Occipital lobe (tissue), 2 donors: ENCODE data around the gene TESK1. TPM values are rescaled to one million over a fixed set of nuclear protein-coding genes. Genes with fewer than 3 reads are reported as not detected.
"Not testable (repeated sequence)": the region's sequence is repeated elsewhere in the genome, so short reads cannot be mapped to it uniquely, and the experiment has no call there.

Experiments used
- DNase-seq: peaks from one replicate; lab custom pipeline; 2025; lab: John Stamatoyannopoulos, UW
- total RNA-seq: library from RNA; depleted of rRNA; stranded (reverse); fragments of >200 nt; gene quantifications from one replicate; pipeline ENCODE4 v1.2.3, GENCODE V29; 2014

Gene TESK1
- total RNA-seq, 1 donor from 2014 or later: 11.7 TPM

DNA sequence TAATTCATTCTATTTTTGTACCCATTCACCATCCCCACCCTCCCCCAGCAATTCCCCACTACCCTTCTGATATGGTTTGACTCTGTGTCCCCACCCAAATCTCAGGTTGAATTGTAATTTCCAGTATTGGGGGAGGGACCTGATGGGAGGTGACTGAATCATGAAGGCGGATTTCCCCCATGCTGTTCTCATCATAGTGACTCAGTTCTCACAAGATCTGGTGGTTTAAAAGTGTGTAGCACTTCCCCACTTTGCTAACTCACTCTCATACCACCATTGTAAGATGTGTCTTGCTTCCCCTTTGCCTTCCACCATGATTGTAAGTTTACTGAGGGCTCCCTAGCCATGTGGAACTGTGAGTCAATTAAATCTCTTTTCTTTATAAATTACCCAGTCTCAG is 25.9 kb upstream of the TESK1 start:
- no peak for DNase-seq

DNA sequence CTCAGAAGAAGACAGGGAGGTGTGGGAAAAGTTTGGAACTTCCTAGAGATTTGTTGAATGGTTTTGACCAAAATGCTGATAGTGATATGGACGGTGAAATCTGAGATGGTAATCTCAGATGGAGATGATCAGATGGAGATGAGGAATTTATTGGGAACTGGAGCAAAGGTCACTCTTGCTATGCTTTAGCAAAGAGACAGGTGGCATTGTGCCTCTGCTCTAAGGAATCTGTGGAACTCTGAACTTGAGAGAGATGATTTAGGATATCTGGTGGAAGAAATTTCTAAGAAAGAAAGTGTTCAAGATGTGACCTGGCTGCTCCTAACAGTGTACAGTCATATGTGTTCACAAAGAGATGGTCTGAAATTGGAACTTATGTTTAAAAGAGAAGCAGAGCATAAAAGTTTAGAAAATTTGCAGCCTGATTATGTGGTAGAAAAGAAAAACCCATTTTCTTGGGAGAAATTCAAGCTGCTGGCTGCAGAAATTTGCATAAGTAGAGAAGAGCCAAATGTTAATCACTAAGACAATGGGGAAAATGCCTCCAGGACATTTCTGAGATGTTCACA is 25.3 kb upstream of the TESK1 start:
- not testable (repeated sequence) for DNase-seq

DNA sequence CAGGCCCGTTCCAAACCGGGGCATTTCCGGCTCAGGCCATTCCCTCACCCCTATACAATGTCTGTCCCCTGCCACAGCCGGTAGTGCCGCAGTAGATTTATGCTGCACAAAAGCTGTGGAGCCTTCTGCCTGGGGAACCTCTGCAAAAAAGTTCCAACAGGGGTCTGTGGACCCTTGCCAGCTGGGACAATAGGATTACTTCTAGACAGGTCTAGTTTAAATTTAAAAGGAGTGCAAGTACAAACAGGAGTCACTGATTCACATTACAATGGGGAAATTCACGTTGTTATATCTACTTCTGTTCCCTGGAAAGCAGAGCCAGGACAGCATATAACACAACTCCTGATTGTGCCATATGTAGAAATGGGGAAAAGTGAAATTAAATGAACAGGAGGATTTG is 21.5 kb upstream of the TESK1 start:
- DNase-seq: not testable (repeated sequence)

DNA sequence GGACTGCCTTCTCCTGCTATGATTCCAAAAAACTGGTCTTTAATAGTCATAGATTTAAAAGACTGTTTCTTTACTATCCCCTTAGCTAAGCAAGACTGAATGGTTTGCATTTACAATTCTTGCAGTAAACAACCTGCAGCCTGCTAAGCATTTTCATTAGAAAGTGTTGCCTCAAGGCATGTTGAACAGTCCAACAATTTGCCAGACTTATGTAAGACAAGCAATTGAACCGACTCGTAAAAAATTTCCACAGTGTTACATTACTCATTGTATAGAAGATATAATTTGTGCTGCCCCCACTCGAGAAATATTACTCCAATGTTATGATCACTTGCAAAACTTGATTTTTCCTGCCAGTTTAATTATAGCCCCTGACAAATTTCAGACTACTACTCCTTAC is 20.4 kb upstream of the TESK1 start:
- DNase-seq: not testable (repeated sequence)

DNA sequence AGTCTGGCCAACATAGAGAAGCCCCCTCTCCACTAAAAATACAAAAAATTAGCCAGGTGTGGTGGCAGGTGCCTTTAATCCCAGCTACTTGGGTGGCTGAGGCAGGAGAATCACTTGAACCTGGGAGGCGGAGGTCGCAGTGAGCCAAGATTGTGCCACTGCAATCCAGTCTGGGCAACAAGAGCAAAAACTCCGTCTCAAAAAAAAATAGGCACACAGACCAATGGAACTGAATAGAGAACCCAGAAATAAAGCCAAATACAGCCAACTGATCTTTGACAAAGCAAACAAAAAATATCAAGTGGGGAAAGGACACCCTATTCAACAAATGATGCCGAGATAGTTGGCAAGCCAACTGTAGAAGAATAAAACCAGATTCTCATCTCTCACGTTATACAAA is 16.6 kb upstream of the TESK1 start:
- not testable (repeated sequence) for DNase-seq

DNA sequence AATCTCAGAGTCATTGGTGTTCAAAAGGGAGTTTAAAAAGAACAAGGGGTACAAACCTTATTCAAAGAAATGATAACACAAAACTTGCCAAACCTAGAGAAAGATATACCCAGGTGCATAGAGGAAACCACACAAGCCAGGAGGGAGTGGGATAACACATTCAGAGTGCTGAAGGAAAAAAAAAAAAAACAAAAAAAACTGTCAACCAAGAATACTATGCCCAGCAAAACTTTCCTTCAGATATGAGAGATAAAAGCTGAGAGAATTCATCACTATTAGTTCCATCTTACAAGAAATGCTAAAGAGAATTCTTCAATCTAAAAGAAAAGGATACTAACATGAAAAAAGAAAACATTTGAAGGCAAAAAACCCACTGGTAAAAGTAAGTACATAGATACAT is 11.5 kb upstream of the TESK1 start:
- DNase-seq: no peak

DNA sequence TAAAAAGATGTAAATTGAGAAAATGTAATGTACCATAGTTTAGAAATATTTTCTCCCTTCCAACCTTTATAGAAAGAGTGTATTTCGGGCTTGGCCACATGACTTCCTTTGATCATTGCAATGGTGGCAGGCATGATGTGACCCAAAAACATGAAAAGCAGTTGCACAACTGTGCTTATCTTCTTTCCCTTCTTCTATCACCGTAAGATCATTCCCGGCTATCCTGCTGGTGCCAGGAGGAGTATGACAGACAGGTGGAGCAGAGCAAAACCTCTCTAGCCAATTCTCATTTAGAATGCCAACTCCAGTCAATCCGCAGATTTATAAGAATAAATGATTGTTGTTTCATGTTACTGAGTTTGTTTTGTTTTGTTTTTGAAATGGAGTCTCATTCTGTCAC is 10.6 kb upstream of the TESK1 start:
- no peak for DNase-seq

DNA sequence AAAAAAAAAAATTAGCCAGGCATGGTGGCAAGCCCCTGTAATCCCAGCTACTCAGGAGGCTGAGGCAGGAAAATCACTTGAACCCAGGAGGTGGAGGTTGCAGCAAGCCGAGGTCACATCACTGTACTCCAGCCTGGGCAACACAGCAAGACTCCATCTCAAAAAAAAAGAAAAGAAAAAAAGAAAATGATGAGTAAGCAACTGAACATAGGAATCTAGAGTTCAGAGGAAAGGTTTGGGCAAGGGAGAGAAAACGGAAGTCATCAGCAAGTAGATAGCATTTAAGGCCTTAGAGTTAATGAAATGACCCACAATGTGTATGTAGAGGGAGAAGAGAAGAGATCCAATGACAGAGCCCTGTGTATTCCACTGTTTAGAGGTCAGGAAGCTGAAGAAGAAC is 8.2 kb upstream of the TESK1 start:
- DNase-seq: not testable (repeated sequence)

DNA sequence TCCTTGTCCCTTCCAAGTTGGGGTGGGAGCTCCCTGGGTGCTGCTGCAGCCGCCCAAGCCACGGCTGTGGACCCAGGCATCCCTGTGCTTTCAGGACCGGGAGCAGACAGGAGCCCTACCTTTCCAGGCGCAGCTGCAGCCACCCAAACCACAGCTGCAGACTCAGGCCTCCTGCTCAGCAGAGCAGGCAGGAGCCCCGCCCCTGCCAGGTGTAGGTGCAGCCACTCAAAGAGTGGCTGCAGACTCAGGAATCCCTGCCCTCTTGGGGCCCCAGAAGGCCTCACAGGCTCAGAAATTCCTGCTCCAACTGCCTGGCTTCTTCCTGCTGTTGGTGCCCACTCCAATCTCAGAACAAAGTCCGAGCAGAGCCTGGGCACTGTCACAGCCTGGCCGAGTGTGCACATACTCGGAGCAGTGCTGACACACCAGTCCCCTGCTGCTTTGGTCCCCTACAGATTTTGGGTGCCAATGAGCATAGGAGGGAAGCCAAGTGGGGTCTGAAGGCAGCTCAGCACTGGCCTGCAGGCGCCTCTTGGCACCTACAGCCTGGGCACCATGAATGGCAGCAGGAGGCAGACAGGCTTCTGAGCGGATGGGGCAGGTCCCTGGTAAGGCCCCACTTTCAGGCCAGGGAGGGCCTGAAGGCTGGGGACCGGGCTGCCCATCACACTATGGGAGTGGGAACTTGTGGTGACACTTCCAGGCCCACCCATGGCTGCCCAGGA is 6.0 kb upstream of the TESK1 start:
- no peak for DNase-seq

DNA sequence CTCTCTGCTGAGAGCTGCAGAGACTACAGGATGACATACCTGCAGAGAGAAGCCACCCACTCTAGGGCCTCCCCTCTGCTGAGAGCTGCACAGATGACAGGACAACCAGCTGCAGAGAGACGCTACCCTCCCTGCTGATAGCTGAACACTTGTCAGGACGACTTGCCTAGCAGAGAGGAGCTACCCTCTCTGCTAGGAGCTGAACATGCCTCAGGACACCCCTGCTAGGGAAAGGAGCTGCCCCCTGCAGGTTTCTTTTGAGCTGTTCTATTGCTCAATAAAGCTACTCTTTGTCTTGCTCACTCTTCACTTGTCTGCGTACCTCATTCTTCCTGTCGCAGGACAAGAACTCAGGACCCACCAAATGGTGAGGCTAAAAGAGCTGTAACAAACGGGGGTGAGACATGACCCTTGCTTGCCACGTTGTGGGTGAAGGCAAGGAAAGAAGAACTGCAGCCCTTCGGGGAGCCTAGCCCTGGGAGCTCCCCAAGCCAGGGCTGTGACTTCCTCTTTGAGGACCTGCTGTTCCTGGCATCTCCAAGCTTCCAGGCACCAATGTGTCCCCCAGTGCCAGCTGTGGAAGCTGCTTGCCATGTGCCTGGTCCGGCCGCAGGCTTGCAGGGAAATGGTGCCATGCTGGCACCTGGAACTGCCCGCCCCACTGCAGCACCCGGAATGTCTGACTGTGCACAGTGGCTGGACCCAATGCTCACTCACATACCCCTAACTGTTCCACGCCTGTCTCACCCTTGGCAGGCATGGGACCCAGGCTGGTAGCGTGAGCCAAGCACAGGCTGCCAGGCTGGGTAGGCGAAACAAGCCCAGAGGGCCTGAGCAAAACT is 5.1 kb upstream of the TESK1 start:
- no peak for DNase-seq

DNA sequence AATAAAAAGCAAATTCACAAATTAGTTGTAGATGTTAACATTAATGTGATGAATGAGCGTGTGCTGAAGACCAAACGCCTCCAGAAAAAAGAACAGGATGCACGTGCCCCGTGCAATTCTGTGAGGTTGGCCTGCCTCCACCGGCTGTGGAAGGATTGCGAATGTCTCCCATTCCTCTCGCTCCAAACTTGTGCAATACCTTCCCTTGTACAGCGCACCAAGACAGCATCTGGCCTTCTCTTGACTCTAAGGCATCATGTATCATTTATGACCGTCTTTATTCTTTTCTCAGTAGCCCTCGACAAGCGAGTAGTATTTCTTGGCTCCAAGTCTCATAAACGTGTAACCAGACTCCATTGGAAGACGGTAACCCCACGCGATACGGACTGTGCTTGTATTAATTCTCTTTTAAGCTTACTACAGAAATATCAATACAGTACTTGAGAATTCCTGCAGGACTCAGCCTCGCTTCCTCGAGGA is 1.5 kb upstream of the TESK1 start:
- DNase-seq: no peak

DNA sequence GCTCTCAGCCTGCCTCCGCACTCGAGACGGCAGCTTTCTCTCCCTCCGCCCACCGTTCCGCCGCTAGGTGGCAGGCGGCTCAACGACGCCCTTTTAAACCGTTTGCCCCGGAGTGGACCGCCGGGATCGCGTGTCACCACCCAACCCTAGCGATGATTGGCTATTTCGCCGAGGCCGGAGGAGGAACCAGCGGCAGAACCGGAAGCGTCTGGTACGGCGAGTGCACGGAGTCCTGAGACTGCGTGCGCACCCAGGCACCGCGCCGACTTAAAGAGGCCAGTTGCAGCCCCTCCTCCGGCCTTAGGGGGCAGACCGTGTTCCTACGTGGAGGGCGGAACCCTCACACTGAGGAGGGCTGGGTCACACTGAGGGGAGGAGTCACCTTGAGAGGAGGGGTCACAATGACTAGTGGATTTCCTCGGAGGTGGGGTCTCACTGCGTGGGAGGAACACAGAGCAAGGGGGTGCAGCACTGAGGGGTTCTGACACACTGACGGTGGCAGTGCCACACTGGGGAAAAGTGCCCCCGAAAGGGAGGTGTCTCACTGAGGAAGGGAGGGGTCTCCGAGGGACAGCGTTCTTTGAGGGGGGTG is 980 bp upstream of the TESK1 start:
- DNase-seq: peak; percentile 98

DNA sequence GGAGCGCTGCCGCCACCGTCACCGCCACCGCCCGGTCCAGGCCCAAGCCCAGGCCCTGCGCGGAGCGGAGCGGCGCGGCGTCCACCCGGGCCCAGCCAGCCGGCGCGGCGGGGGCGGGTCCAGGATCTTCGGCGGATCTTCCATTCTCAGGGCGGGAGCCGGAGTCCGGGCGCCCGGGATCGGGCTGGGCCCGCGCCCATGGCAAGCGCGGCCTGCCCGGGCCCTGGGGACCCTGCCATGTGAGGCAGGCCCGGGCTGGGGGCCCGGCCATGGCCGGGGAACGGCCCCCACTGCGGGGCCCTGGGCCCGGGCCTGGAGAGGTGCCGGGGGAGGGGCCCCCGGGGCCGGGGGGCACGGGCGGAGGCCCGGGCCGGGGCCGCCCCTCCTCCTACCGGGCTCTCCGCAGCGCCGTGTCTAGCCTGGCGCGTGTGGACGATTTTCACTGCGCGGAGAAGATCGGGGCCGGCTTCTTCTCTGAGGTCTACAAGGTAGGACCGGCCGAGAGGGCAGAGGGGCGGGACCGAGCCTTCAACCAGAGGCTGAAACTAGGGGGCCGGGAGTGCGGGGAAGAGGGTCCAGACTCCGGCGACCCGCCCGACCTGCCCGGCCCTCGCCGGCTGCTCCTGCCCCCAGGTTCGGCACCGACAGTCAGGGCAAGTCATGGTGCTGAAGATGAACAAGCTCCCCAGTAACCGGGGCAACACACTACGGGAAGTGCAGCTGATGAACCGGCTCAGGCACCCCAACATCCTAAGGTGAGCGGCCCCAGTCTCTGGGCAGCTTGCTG is 482 bp downstream of the TESK1 start:
- no peak for DNase-seq

DNA sequence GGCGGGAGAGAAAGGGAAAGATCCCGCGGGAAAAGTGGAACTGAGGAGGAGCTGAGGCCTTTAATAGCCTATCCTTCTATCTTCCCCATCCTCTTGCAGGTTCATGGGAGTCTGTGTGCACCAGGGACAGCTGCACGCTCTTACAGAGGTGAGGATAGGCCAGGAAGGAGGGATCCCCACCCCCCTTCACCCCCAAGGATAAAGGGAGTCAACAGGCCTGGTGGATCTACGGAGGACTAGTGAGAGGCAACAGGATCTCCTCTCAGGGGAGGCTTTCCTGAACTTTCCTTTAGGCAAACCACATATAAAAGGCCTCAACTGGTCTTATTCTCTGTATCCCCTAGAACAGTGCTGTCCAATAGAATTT is 1.1 kb downstream of the TESK1 start:
- no peak for DNase-seq

DNA sequence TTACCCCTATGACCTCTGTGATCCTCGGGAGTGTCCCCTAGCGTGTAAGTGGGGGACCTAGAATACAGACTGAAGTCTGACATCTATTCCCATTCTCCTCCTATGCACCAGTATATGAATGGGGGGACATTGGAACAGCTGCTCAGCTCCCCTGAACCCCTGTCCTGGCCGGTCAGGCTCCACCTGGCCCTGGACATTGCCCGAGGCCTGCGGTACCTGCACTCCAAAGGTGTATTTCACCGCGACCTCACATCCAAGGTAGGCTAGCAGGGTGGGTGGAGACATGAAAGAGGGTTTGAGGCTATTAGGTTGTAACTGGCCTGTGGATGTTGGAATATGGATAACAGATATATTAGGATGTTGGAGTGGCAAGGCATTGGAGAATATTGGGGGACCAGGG is 1.7 kb downstream of the TESK1 start:
- no peak for DNase-seq

DNA sequence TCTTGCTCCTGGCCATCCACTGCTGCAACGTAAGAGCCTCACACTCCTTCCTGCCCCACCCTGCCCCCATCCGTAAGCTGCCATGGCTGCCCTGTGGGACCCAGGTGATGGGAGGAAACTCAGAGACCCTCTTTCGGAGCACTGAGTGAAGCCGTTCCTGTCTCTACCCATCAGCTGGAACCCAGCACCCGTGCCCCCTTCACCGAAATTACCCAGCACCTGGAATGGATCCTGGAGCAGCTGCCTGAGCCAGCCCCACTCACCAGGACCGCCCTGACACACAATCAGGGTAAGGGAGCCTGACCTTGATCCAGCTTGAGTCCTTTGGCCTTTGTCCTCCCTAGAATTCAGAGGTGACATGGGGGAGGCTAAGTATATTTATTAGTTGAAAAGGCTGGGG is 3.2 kb downstream of the TESK1 start:
- DNase-seq: no peak

DNA sequence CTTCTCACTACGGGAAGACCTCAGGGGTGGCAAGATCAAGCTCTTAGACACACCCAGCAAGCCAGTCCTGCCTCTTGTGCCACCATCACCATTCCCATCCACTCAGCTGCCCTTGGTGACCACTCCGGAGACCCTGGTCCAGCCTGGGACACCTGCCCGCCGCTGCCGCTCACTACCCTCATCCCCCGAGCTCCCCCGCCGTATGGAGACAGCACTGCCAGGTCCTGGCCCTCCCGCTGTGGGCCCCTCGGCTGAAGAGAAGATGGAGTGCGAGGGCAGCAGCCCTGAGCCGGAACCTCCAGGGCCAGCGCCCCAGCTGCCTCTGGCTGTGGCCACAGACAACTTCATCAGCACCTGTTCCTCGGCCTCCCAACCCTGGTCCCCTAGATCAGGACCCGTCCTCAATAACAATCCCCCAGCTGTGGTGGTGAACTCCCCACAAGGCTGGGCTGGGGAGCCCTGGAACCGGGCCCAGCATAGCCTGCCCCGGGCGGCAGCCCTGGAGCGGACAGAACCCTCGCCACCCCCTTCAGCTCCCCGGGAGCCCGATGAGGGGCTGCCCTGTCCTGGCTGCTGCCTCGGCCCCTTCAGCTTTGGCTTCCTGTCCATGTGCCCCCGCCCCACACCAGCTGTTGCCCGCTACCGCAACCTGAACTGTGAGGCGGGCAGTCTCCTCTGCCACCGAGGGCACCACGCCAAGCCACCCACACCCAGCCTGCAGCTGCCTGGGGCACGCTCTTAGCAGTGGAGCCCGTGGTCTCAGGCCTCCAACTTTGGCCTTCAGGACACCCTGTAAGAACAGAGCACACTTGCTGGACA is 4.1 kb downstream of the TESK1 start:
- DNase-seq: no peak

DNA sequence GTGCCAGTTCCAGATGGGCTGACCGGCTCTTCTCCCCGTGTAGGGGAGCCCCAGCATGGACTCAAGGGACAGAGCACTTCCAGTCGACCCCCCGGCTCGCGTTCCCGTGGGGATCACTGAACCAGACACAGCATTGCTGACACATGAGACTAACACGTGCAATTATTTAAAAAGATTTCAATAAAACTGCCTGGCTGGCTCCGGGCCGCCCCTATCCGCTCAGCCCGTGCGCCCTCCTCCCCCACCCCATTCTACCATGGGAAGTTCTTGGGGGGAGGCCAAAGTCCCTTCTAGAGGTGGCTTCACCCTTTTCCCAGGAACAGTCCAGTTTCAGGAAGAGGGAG is 4.7 kb downstream of the TESK1 start:
- no peak for DNase-seq

DNA sequence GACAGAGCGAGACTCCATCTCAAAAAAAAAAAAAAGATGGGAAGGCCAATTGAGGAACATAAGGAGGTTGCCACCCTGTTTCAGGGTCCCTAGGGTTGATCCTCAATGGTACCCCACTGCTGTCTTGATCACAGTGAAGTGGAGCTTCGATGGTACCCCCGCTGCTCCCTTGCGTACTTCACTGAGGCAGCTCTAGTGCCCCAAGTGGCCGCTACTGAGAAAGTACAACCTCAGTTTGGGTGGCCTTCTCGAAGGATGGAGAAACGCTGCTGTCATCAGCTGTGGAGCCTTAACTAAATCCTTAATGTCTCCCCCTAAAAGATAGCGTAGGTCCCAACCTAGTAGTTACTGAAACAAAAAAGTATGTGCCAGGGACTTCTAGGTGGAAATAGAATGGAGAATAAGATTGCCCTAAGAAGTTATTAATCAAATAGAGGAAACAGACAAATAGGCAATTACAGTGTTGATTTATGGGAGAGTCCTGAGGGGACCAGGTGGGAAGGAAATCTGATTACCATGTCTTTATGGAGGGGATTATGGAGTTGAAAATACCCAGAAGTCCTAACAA is 6.3 kb downstream of the TESK1 start:
- DNase-seq: no peak

DNA sequence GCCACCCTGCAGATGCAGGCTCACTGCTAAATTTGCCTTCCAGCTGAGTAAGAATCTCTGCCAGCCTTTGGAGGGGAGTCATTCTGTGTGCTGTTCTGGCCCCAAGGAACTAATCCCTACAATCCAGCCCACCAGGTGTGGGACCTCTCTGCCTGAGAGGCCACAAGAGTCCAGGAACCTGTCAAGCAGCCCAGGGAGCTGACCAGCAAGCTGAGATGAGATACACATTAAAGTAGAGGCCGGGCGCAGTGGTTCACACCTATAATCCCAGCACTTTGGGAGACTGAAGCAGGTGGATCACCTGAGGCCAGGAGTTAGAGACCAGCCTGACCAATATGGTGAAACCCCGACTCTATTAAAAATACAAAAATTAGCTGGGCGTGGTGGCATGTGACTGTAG is 7.0 kb downstream of the TESK1 start:
- not testable (repeated sequence) for DNase-seq
